Type B pancreatic cell (in vitro differentiated cells): ENCODE data around the gene NOS1AP. TPM values are rescaled to one million over a fixed set of nuclear protein-coding genes. Genes with fewer than 3 reads are reported as not detected.

Experiments used
- DNase-seq: peaks from one replicate; pipeline ENCODE4 v3.0.0; 2021; ENCODE audit warnings: mixed read lengths; ENCODE audit not compliant: unreplicated experiment; ENCODE audit errors: extremely low spot score
- H3K27ac Mint-ChIP-seq: 2 replicates; pipeline ENCODE4 v1.8.0; 2021; ENCODE audit warnings: mild to moderate bottlenecking, mixed read lengths
- H3K27me3 Mint-ChIP-seq: 2 replicates; pipeline ENCODE4 v1.8.0; 2021; ENCODE audit warnings: mixed read lengths
- H3K36me3 Mint-ChIP-seq: 2 replicates; pipeline ENCODE4 v1.8.0; 2021; ENCODE audit warnings: mixed read lengths
- H3K4me1 Mint-ChIP-seq: one replicate; pipeline ENCODE4 v1.8.0; 2021; ENCODE audit warnings: mixed read lengths; ENCODE audit not compliant: unreplicated experiment
- H3K4me3 Mint-ChIP-seq: 2 replicates; pipeline ENCODE4 v1.8.0; 2021; ENCODE audit warnings: mild to moderate bottlenecking, mixed read lengths
- H3K9me3 Mint-ChIP-seq: 2 replicates; pipeline ENCODE4 v1.8.0; 2021; ENCODE audit warnings: mixed read lengths
- total RNA-seq: library from RNA; stranded (reverse); gene quantifications from 2 replicates; pipeline ENCODE4 v1.2.1, GENCODE V29; 2021; ENCODE audit warnings: low replicate concordance
- TF ChIP-seq, protein P1 (sequence below): fragments of 200-600 bp; sonication (generic); conservative IDR thresholded peaks from 2 replicates; pipeline ENCODE4 v1.5.0; 2021; ENCODE audit warnings: antibody characterized with exemption, mild to moderate bottlenecking

NOS1AP gene
- total RNA-seq, 1 donor from 2014 or later = 10.4 TPM

DNA sequence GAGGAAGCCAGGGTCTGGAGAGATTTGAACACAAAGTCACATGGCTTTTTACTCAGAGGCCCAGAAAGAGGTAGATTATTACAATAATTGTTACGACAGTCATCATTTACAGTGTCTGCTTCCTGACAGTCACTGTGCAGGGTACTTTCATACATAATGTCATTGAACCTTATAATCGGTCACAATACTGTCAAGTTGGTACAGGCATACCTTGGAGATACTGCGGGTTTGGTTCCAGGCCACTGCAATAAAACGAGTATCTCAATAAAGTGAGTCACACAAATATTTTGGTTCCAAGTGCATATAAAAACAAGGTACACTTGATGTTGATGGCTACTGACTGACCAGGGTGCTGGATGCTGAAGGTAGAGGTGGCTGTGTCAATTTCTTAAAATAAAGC is 112.6 kb downstream of the NOS1AP start:
- TF ChIP-seq, protein P1, sequence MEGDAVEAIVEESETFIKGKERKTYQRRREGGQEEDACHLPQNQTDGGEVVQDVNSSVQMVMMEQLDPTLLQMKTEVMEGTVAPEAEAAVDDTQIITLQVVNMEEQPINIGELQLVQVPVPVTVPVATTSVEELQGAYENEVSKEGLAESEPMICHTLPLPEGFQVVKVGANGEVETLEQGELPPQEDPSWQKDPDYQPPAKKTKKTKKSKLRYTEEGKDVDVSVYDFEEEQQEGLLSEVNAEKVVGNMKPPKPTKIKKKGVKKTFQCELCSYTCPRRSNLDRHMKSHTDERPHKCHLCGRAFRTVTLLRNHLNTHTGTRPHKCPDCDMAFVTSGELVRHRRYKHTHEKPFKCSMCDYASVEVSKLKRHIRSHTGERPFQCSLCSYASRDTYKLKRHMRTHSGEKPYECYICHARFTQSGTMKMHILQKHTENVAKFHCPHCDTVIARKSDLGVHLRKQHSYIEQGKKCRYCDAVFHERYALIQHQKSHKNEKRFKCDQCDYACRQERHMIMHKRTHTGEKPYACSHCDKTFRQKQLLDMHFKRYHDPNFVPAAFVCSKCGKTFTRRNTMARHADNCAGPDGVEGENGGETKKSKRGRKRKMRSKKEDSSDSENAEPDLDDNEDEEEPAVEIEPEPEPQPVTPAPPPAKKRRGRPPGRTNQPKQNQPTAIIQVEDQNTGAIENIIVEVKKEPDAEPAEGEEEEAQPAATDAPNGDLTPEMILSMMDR = no peak

DNA sequence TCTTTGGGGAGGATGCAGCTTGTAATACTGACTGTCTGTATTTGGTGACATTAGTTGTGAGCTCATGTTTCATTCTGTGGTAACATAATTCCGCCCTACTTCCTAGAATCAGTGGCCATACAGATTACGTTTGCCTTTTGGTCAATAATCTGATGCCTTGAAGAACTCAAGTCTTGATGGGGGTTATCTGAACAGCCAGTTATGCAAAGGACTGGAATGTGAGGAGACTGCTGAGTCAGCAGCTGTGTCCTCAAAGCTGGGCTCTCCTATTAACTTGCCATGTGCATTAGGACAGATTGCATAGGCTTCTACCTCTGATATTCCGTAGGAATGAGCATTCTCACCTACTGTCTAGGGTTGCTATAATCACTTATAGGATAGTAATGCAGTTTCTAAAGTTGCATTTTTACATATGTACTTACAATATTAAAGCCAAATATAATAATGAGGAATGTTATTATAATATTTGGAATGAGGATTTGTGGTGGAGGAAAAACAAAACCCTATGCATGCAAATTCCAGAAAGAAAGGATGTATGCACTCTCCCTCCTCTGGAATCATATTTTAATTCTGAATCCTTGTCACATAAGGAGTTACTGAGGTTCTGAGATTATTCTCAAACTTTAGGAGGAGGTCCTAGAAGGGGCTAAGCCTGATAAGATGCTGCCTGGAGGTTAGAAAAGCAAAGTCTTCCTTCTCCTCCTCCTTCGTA is 116.0 kb downstream of the NOS1AP start:
- H3K36me3 Mint-ChIP-seq = no peaks in the 10 kb centered on the region
- DNase-seq = no peak
- no peak overlapping the region for H3K27ac Mint-ChIP-seq
- no peak overlapping the region for H3K4me3 Mint-ChIP-seq
- TF ChIP-seq, protein P1 = no peak
- no peaks in the 10 kb centered on the region for H3K9me3 Mint-ChIP-seq
- no peaks in the 10 kb centered on the region for H3K27me3 Mint-ChIP-seq
- H3K4me1 Mint-ChIP-seq = peaks cover 8% of the 10 kb centered on the region

More for the DNA sequence above, 112.6 kb downstream of the NOS1AP start:
- Mint-ChIP-seq H3K4me3 (no peak overlapping the region), H3K36me3 (peaks cover 7% of the 10 kb centered on the region), H3K4me1 (peaks cover 14% of the 10 kb centered on the region), H3K27ac (no peak overlapping the region), H3K9me3 (no peaks in the 10 kb centered on the region), H3K27me3 (no peaks in the 10 kb centered on the region)
- no peak for DNase-seq

DNA sequence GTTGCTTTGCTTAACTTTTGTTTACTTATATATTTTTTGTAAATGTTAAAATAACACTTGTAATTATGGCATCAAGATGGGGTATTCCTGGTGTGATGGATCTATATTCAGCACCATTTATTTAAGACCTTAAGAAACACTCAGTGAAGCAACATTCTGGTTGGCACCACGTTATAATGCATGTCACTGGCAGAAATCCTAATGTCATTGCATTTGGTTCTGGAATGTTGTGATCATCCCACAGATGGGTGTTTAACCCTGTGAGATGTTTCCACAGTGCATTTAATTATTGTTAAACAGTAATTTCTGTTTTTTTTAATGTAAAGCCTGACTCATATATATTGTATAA is 116.5 kb downstream of the NOS1AP start:
- Mint-ChIP-seq H3K9me3 (no peaks in the 10 kb centered on the region), H3K4me1 (peaks cover 9% of the 10 kb centered on the region), H3K27ac (no peak overlapping the region), H3K36me3 (no peaks in the 10 kb centered on the region), H3K4me3 (no peak overlapping the region), H3K27me3 (no peaks in the 10 kb centered on the region)
- TF ChIP-seq, protein P1 = no peak
- no peak for DNase-seq

DNA sequence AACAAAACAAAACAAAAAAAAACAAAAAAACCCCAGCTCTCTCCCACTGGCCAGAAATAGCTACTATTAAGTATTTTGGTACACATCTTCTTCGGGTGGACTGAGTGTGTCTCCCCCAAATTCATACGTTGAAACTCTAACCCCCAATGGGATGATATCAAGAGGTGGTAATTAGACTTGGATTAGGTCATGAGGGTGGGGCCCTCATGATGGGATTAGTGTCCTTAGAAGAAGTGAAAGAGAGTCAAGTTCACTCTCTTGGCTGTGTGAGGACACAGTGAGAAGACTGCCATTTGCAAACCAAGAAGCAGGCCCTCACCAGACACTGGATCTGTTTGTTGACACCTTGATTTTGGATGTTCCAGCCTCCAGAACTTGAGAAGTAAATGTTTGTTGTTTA is 116.9 kb downstream of the NOS1AP start:
- DNase-seq = no peak
- no peaks in the 10 kb centered on the region for H3K27me3 Mint-ChIP-seq
- H3K4me3 Mint-ChIP-seq = no peak overlapping the region
- TF ChIP-seq, protein P1 = no peak
- H3K4me1 Mint-ChIP-seq = peaks cover 13% of the 10 kb centered on the region
- H3K27ac Mint-ChIP-seq = no peak overlapping the region
- H3K36me3 Mint-ChIP-seq = no peaks in the 10 kb centered on the region
- no peaks in the 10 kb centered on the region for H3K9me3 Mint-ChIP-seq

DNA sequence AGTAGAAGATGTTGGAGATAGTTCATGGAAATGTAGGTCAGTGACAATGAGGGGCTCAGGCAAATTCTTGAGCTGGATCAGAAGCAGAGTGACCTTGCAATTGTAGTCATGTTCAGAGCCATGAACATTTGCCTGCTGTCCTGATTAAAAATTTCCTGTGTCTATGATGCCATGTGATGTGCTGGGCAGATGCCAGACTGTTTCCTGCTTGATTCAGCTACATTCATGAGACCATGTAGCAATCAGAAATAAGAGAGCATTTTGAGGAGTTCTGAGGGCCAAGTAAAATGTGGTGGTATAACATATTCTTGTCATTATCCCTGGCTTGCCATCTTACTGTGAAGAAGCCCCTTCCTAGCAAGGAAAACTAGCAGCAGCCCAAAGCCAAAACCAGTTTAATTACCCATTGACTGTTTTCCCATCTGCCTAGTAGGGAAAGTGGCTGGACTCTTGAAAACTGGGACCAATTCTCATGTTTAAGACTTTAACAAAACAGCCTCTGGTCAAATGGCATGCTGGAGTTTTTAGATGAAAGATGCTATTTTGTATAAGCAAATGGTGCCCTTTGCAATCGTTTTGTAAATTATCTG is 118.3 kb downstream of the NOS1AP start:
- Mint-ChIP-seq H3K27ac (no peak overlapping the region), H3K4me1 (peaks cover 23% of the 10 kb centered on the region), H3K36me3 (no peaks in the 10 kb centered on the region), H3K4me3 (no peak overlapping the region), H3K27me3 (no peaks in the 10 kb centered on the region), H3K9me3 (no peaks in the 10 kb centered on the region)
- TF ChIP-seq, protein P1 = no peak
- DNase-seq = no peak
